GM23338 (cell line): Measurements from ENCODE around the gene TMEM212. TPM values are rescaled to one million over a fixed set of nuclear protein-coding genes. Genes with fewer than 3 reads are reported as not detected.

Experiments
- ATAC-seq: fragments of 200-7000 bp; cut with Tn5 transposase; 3 replicates; pipeline ENCODE4 v1.9.1; 2020
- DNase-seq: peaks from one replicate; pipeline ENCODE4 v3.0.0-alpha.2; 2015; ENCODE audit warnings: low spot score
- H2AFZ ChIP-seq: fragments of 200-600 bp; sonication (generic); 2 replicates; pipeline ENCODE4 v1.8.0; 2016; ENCODE audit warnings: antibody characterized with exemption, mild to moderate bottlenecking, moderate library complexity
- H3F3A ChIP-seq: fragments of 200-600 bp; sonication (generic); replicated peaks from 2 replicates; pipeline ENCODE4 v1.8.0; 2017; ENCODE audit warnings: antibody characterized with exemption, mixed run types, low read depth
- H3K27ac ChIP-seq: fragments of 200-600 bp; sonication (generic); 2 replicates; pipeline ENCODE4 v1.6.1; 2016; ENCODE audit warnings: low read depth
- H3K27me3 ChIP-seq: fragments of 200-600 bp; sonication (generic); 2 replicates; pipeline ENCODE4 v1.8.0; 2016; ENCODE audit warnings: mild to moderate bottlenecking, mixed run types, moderate library complexity; ENCODE audit not compliant: insufficient read depth
- H3K36me3 ChIP-seq: fragments of 200-600 bp; sonication (generic); 2 replicates; pipeline ENCODE4 v1.8.0; 2016; ENCODE audit warnings: mild to moderate bottlenecking; ENCODE audit not compliant: insufficient read depth
- H3K4me1 ChIP-seq: fragments of 200-600 bp; sonication (generic); 2 replicates; pipeline ENCODE4 v1.8.0; 2016; ENCODE audit warnings: mild to moderate bottlenecking, moderate library complexity; ENCODE audit not compliant: insufficient read depth
- H3K4me2 ChIP-seq: fragments of 200-600 bp; sonication (generic); 2 replicates; pipeline ENCODE4 v1.7.1; 2017; ENCODE audit warnings: mixed run types
- H3K4me3 ChIP-seq: fragments of 200-600 bp; sonication (generic); 2 replicates; pipeline ENCODE4 v1.6.1; 2016; ENCODE audit warnings: mixed run types
- H3K79me2 ChIP-seq: fragments of 200-600 bp; sonication (generic); replicated peaks from 2 replicates; pipeline ENCODE4 v1.8.0; 2017; ENCODE audit warnings: mild to moderate bottlenecking; ENCODE audit not compliant: insufficient read depth
- H3K9me2 ChIP-seq: fragments of 200-600 bp; sonication (generic); 2 replicates; pipeline ENCODE4 v1.8.0; 2017; ENCODE audit not compliant: insufficient read depth
- H4K20me1 ChIP-seq: fragments of 200-600 bp; sonication (generic); replicated peaks from 2 replicates; pipeline ENCODE4 v1.8.0; 2017; ENCODE audit warnings: mild to moderate bottlenecking; ENCODE audit not compliant: insufficient read depth
- H3K27ac Mint-ChIP-seq: 2 replicates; pipeline ENCODE4 v1.8.0; 2020; ENCODE audit warnings: inconsistent platforms, mild to moderate bottlenecking, moderate library complexity, mixed read lengths
- H3K27me3 Mint-ChIP-seq: 3 replicates; pipeline ENCODE4 v1.8.0; 2022; ENCODE audit warnings: low read depth, mild to moderate bottlenecking, moderate library complexity, mixed read lengths, inconsistent platforms; ENCODE audit not compliant: insufficient read depth, poor library complexity
- H3K36me3 Mint-ChIP-seq: 3 replicates; pipeline ENCODE4 v1.8.0; 2021; ENCODE audit warnings: low read depth, mild to moderate bottlenecking, inconsistent platforms, moderate library complexity, mixed read lengths
- H3K4me1 Mint-ChIP-seq: 3 replicates; pipeline ENCODE4 v1.8.0; 2020; ENCODE audit warnings: mild to moderate bottlenecking, inconsistent platforms, mixed read lengths
- H3K4me3 Mint-ChIP-seq: 3 replicates; pipeline ENCODE4 v1.8.0; 2021; ENCODE audit warnings: moderate library complexity, mild to moderate bottlenecking, inconsistent platforms, mixed read lengths
- H3K9me3 Mint-ChIP-seq: 3 replicates; pipeline ENCODE4 v1.8.0; 2020; ENCODE audit warnings: moderate library complexity, mild to moderate bottlenecking, inconsistent platforms, mixed read lengths
- CREB1 ChIP-seq: fragments of 250-450 bp; sonication (Bioruptor Pico); IDR thresholded peaks from 2 replicates; pipeline ENCODE4 v1.5.0; 2020; ENCODE audit warnings: low read depth, mild to moderate bottlenecking, moderate library complexity
- EZH2 ChIP-seq: fragments of 200-600 bp; sonication (generic); IDR thresholded peaks from one replicate; pipeline ENCODE4 v1.8.0; 2017; ENCODE audit warnings: antibody characterized with exemption, mild to moderate bottlenecking, low read depth; ENCODE audit not compliant: unreplicated experiment
- EZH2phosphoT487 ChIP-seq: fragments of 200-600 bp; sonication (generic); IDR thresholded peaks from one replicate; pipeline ENCODE4 v1.8.1; 2018; ENCODE audit warnings: antibody characterized with exemption; ENCODE audit not compliant: unreplicated experiment
- JUNB ChIP-seq: IDR thresholded peaks from one replicate; pipeline ENCODE4 v1.6.1; 2016; ENCODE audit warnings: antibody characterized with exemption; ENCODE audit not compliant: unreplicated experiment
- POLR2AphosphoS5 ChIP-seq: IDR thresholded peaks from 2 replicates; pipeline ENCODE4 v1.6.1; 2016; ENCODE audit warnings: antibody characterized with exemption, low read depth
- STAT1 ChIP-seq: IDR thresholded peaks from one replicate; pipeline ENCODE4 v1.6.1; 2016; ENCODE audit warnings: antibody characterized with exemption; ENCODE audit not compliant: unreplicated experiment
- polyA plus RNA-seq: library from polyadenylated mRNA; unstranded; fragments of >200 nt; fragmentation: Nextera tagmentation; extraction: Ambion mirVana; gene quantifications from 2 replicates; pipeline ENCODE4 v1.2.1, GENCODE V29; 2016
- total RNA-seq: library from RNA; depleted of rRNA; stranded (reverse); fragments of >200 nt; shearing (Covaris generic); gene quantifications from 2 replicates; pipeline ENCODE4 v1.2.3, GENCODE V29; 2014
- TF ChIP-seq, protein P1 (sequence below): IDR thresholded peaks from 2 replicates; pipeline ENCODE4 v1.6.1; 2016; ENCODE audit warnings: antibody characterized with exemption
- TF ChIP-seq, protein P2 (sequence below): fragments of 250-450 bp; sonication (Bioruptor Pico); IDR thresholded peaks from 2 replicates; pipeline ENCODE4 v1.5.0; 2020; ENCODE audit warnings: mild to moderate bottlenecking, moderate library complexity

Gene TMEM212
- total and polyA plus RNA-seq, 2 experiments from 2014 or later = not detected

- Histone ChIP-seq H3K4me1 (peaks cover 36% of the 10 kb centered on the region), H4K20me1 (no peaks in the 10 kb centered on the region), H3K27me3 (no peaks in the 10 kb centered on the region), H3K4me2 (0 out of 2 replicates have a peak overlapping the region, but pooled peaks have one; percentile 36), H3K79me2 (no peaks in the 10 kb centered on the region), H3K9me2 (no peaks in the 10 kb centered on the region), H3K4me3 (no peak overlapping the region), H2AFZ (no peak overlapping the region), H3K27ac (no peak overlapping the region), H3F3A (no peaks in the 10 kb centered on the region), H3K36me3 (no peaks in the 10 kb centered on the region)
- Mint-ChIP-seq H3K36me3 (no peaks in the 10 kb centered on the region), H3K27me3 (peaks cover 8% of the 10 kb centered on the region), H3K4me3 (no peak overlapping the region; the same call in 2 of the 3 replicates), H3K27ac (no peak overlapping the region), H3K4me1 (peaks cover 41% of the 10 kb centered on the region), H3K9me3 (no peaks in the 10 kb centered on the region)
- ATAC-seq (peak; percentile 57), DNase-seq (peak; percentile 41)
- TF ChIP-seq, protein P1, sequence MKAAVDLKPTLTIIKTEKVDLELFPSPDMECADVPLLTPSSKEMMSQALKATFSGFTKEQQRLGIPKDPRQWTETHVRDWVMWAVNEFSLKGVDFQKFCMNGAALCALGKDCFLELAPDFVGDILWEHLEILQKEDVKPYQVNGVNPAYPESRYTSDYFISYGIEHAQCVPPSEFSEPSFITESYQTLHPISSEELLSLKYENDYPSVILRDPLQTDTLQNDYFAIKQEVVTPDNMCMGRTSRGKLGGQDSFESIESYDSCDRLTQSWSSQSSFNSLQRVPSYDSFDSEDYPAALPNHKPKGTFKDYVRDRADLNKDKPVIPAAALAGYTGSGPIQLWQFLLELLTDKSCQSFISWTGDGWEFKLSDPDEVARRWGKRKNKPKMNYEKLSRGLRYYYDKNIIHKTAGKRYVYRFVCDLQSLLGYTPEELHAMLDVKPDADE = no peak
- TF ChIP-seq, protein P2, sequence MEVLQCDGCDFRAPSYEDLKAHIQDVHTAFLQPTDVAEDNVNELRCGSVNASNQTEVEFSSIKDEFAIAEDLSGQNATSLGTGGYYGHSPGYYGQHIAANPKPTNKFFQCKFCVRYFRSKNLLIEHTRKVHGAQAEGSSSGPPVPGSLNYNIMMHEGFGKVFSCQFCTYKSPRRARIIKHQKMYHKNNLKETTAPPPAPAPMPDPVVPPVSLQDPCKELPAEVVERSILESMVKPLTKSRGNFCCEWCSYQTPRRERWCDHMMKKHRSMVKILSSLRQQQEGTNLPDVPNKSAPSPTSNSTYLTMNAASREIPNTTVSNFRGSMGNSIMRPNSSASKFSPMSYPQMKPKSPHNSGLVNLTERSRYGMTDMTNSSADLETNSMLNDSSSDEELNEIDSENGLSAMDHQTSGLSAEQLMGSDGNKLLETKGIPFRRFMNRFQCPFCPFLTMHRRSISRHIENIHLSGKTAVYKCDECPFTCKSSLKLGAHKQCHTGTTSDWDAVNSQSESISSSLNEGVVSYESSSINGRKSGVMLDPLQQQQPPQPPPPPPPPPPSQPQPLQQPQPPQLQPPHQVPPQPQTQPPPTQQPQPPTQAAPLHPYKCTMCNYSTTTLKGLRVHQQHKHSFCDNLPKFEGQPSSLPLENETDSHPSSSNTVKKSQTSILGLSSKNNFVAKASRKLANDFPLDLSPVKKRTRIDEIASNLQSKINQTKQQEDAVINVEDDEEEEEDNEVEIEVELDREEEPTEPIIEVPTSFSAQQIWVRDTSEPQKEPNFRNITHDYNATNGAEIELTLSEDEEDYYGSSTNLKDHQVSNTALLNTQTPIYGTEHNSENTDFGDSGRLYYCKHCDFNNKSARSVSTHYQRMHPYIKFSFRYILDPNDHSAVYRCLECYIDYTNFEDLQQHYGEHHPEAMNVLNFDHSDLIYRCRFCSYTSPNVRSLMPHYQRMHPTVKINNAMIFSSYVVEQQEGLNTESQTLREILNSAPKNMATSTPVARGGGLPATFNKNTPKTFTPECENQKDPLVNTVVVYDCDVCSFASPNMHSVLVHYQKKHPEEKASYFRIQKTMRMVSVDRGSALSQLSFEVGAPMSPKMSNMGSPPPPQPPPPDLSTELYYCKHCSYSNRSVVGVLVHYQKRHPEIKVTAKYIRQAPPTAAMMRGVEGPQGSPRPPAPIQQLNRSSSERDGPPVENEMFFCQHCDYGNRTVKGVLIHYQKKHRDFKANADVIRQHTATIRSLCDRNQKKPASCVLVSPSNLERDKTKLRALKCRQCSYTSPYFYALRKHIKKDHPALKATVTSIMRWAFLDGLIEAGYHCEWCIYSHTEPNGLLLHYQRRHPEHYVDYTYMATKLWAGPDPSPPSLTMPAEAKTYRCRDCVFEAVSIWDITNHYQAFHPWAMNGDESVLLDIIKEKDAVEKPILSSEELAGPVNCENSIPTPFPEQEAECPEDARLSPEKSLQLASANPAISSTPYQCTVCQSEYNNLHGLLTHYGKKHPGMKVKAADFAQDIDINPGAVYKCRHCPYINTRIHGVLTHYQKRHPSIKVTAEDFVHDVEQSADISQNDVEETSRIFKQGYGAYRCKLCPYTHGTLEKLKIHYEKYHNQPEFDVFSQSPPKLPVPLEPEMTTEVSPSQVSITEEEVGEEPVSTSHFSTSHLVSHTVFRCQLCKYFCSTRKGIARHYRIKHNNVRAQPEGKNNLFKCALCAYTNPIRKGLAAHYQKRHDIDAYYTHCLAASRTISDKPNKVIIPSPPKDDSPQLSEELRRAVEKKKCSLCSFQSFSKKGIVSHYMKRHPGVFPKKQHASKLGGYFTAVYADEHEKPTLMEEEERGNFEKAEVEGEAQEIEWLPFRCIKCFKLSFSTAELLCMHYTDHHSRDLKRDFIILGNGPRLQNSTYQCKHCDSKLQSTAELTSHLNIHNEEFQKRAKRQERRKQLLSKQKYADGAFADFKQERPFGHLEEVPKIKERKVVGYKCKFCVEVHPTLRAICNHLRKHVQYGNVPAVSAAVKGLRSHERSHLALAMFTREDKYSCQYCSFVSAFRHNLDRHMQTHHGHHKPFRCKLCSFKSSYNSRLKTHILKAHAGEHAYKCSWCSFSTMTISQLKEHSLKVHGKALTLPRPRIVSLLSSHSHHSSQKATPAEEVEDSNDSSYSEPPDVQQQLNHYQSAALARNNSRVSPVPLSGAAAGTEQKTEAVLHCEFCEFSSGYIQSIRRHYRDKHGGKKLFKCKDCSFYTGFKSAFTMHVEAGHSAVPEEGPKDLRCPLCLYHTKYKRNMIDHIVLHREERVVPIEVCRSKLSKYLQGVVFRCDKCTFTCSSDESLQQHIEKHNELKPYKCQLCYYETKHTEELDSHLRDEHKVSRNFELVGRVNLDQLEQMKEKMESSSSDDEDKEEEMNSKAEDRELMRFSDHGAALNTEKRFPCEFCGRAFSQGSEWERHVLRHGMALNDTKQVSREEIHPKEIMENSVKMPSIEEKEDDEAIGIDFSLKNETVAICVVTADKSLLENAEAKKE (CRISPR knock-in tag) = no peak
- TF ChIP-seq EZH2 (no peak), POLR2AphosphoS5 (no peak), EZH2phosphoT487 (no peak), JUNB (no peak), CREB1 (CRISPR knock-in tag) (no peak), STAT1 (no peak)
Observed at GRCh38 chr3:171878461-171879225, 35.5 kb downstream of the TMEM212 start.
